ENCODE data around the gene ARPC2. TPM values are rescaled to one million over a fixed set of nuclear protein-coding genes. Genes with fewer than 3 reads are reported as not detected.

The ARPC2 gene
- total RNA-seq, 1 experiment from 2014 or later, result 284 TPM

GRCh38 chr2:218180467-218181114 is 36.4 kb upstream of the ARPC2 start:
- BruUV-seq (replicated peaks), result no TSS peak
- Mint-ChIP-seq H3K4me3 (ENCODE audit: unreplicated experiment) (no peak overlapping the region), H3K27ac (ENCODE audit: low read depth, unreplicated experiment) (no peak overlapping the region), H3K27me3 (ENCODE audit: insufficient read depth, unreplicated experiment) (no peaks in the 10 kb centered on the region), H3K4me1 (ENCODE audit: insufficient read depth, unreplicated experiment) (no peaks in the 10 kb centered on the region), H3K36me3 (ENCODE audit: insufficient read depth, unreplicated experiment) (no peaks in the 10 kb centered on the region), H3K9me3 (ENCODE audit: unreplicated experiment) (no peaks in the 10 kb centered on the region)
- ChIA-PET POLR2A (interaction anchor here (0.7 to 2.1 kb wide), 3 partner anchors 36 to 1864 kb away, joined by 3 to 7 read pairs (median 4); partner anchors contain the start of genes AAMP and PNKD), CTCF (interaction anchor here (1.0 to 1.3 kb wide), 2 partner anchors 13 to 395 kb away, joined by 4 read pairs; no protein-coding TSS in a partner anchor)
- intact Hi-C loops (cut with micrococcal nuclease), result no loop called here
- DNase-seq (ENCODE audit: unreplicated experiment), result no peak
- no peak for TF ChIP-seq CTCF (IDR thresholded peaks at IDR 0.05; ENCODE audit: unreplicated experiment)

- no peak overlapping the region for H3K4me3 Mint-ChIP-seq (ENCODE audit: unreplicated experiment)
- TF ChIP-seq CTCF (IDR thresholded peaks at IDR 0.05; ENCODE audit: unreplicated experiment), result no peak
- no peak for DNase-seq (ENCODE audit: unreplicated experiment)
- no TSS peak for BruUV-seq (replicated peaks)
- ChIA-PET CTCF (interaction anchor here (1.9 kb wide), 1 partner anchor 17 kb away, joined by 6 read pairs; the partner anchor contains the start of gene CXCR1), POLR2A (no interaction called here)
- no peaks in the 10 kb centered on the region for H3K36me3 Mint-ChIP-seq (ENCODE audit: insufficient read depth, unreplicated experiment)
- no peaks in the 10 kb centered on the region for H3K27me3 Mint-ChIP-seq (ENCODE audit: insufficient read depth, unreplicated experiment)
- H3K9me3 Mint-ChIP-seq (ENCODE audit: unreplicated experiment), result no peaks in the 10 kb centered on the region
- intact Hi-C loops (cut with micrococcal nuclease), result no loop called here
- no peak overlapping the region for H3K27ac Mint-ChIP-seq (ENCODE audit: low read depth, unreplicated experiment)
- peaks cover 6% of the 10 kb centered on the region for H3K4me1 Mint-ChIP-seq (ENCODE audit: insufficient read depth, unreplicated experiment)
These were observed 32.7 kb upstream of the ARPC2 start for GRCh38 chr2:218184331-218184730.

- POLR2A ChIA-PET, result interaction anchor here (1.3 to 1.9 kb wide), 2 partner anchors 30 to 84 kb away, joined by 7 to 10 read pairs; partner anchors contain the start of genes AAMP, ARPC2 and PNKD
- Mint-ChIP-seq H3K4me3 (ENCODE audit: unreplicated experiment) (no peak overlapping the region), H3K4me1 (ENCODE audit: insufficient read depth, unreplicated experiment) (peaks cover 6% of the 10 kb centered on the region), H3K27me3 (ENCODE audit: insufficient read depth, unreplicated experiment) (no peaks in the 10 kb centered on the region), H3K9me3 (ENCODE audit: unreplicated experiment) (no peaks in the 10 kb centered on the region), H3K27ac (ENCODE audit: low read depth, unreplicated experiment) (no peak overlapping the region), H3K36me3 (ENCODE audit: insufficient read depth, unreplicated experiment) (no peaks in the 10 kb centered on the region)
- intact Hi-C loops (cut with micrococcal nuclease), result loop anchor here (1.0 to 5.0 kb wide), 4 partner anchors 71 to 211 kb away; partner anchors contain the start of genes CATIP and CTDSP1
- CTCF ChIA-PET, result interaction anchor here (0.7 to 2.0 kb wide), 5 partner anchors 29 to 98 kb away, joined by 3 to 13 read pairs (median 4); no protein-coding TSS in a partner anchor
- peak; percentile 84 for TF ChIP-seq CTCF (IDR thresholded peaks at IDR 0.05; ENCODE audit: unreplicated experiment)
- no TSS peak for BruUV-seq (replicated peaks)
- DNase-seq (ENCODE audit: unreplicated experiment), result peak; percentile 82
These were observed 30.6 kb upstream of the ARPC2 start for GRCh38 chr2:218186355-218186766.

GRCh38 chr2:218186876-218187275 is 30.1 kb upstream of the ARPC2 start:
- intact Hi-C loops (cut with micrococcal nuclease), result loop anchor here (1.0 to 5.0 kb wide), 4 partner anchors 70 to 210 kb away; partner anchors contain the start of genes CATIP and CTDSP1
- Mint-ChIP-seq H3K27me3 (ENCODE audit: insufficient read depth, unreplicated experiment) (no peaks in the 10 kb centered on the region), H3K27ac (ENCODE audit: low read depth, unreplicated experiment) (no peak overlapping the region), H3K36me3 (ENCODE audit: insufficient read depth, unreplicated experiment) (no peaks in the 10 kb centered on the region), H3K9me3 (ENCODE audit: unreplicated experiment) (no peaks in the 10 kb centered on the region), H3K4me1 (ENCODE audit: insufficient read depth, unreplicated experiment) (peaks cover 6% of the 10 kb centered on the region), H3K4me3 (ENCODE audit: unreplicated experiment) (no peak overlapping the region)
- TF ChIP-seq CTCF (IDR thresholded peaks at IDR 0.05; ENCODE audit: unreplicated experiment), result no peak
- CTCF ChIA-PET, result interaction anchor here (0.6 to 2.0 kb wide), 15 partner anchors 29 to 963 kb away, joined by 3 to 13 read pairs (median 3); partner anchors contain the start of gene GPBAR1
- DNase-seq (ENCODE audit: unreplicated experiment), result no peak
- POLR2A ChIA-PET, result interaction anchor here (1.5 to 1.9 kb wide), 3 partner anchors 30 to 47 kb away, joined by 5 to 10 read pairs (median 5); partner anchors contain the start of gene ARPC2
- BruUV-seq (replicated peaks), result no TSS peak
